Fibroblast of villous mesenchyme (primary cell): ENCODE measurements around the gene DLGAP1. TPM values are rescaled to one million over a fixed set of nuclear protein-coding genes. Genes with fewer than 3 reads are reported as not detected.

Experiments used
- DNase-seq: peaks from one replicate; pipeline ENCODE4 v3.0.0-alpha.2; 2010; ENCODE audit warnings: low read depth
- H3K4me3 ChIP-seq: 2 replicates; pipeline ENCODE4 v1.5.1; 2011; ENCODE audit warnings: low read depth, mild to moderate bottlenecking, low read length
- total RNA-seq: library from RNA; depleted of rRNA; stranded (reverse); fragments of >200 nt; gene quantifications from 2 replicates; pipeline ENCODE4 v1.2.3, GENCODE V29; 2012
- TF ChIP-seq, protein P1 (sequence below): IDR thresholded peaks from 2 replicates; pipeline ENCODE4 v1.5.1; 2012; ENCODE audit warnings: low read depth, mild to moderate bottlenecking, low read length; ENCODE audit not compliant: insufficient read depth

Gene DLGAP1
- total RNA-seq, 1 donor, result 0.86 TPM

DNA sequence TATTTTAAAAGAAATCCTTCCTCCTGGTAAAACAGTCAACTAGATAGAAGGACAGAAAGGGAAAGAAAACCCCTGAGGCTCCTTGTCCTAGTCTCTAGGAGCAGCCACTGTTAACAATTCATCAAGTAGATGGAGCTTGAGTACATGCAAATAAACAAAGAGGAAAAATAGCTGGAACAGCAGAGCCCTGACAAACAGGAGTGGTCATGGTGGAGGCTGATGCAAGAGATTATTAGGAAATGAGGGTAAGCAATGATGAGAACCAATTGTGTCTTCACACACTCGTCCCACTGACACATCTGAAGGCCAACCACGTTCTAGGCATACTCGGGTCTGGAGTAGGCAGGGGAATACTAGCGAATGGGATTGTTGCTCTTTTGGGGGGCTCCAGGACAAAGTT lies 9.2 kb downstream of the DLGAP1 start:
- H3K4me3 ChIP-seq, result no peak overlapping the region
- DNase-seq, result peak; percentile 7
- TF ChIP-seq, protein P1, sequence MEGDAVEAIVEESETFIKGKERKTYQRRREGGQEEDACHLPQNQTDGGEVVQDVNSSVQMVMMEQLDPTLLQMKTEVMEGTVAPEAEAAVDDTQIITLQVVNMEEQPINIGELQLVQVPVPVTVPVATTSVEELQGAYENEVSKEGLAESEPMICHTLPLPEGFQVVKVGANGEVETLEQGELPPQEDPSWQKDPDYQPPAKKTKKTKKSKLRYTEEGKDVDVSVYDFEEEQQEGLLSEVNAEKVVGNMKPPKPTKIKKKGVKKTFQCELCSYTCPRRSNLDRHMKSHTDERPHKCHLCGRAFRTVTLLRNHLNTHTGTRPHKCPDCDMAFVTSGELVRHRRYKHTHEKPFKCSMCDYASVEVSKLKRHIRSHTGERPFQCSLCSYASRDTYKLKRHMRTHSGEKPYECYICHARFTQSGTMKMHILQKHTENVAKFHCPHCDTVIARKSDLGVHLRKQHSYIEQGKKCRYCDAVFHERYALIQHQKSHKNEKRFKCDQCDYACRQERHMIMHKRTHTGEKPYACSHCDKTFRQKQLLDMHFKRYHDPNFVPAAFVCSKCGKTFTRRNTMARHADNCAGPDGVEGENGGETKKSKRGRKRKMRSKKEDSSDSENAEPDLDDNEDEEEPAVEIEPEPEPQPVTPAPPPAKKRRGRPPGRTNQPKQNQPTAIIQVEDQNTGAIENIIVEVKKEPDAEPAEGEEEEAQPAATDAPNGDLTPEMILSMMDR, result no peak

DNA sequence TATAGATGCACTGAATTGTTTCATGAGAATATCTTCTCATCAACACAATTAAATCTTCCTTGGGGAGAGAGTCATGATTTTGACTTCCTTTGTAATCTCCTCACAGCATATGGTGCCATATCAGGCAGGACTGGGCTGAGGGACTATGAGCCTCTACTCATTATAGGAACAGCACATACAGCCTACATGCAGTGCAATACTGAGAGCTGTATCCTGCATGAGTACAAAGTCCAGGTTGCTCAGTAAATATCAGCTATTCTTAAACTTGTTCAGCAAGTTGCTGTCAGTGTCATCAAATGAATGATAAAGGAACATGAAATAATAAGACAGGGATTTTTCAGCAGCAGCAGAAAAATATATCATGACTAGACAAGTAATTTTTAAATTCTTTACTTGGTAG lies 10.8 kb downstream of the DLGAP1 start:
- H3K4me3 ChIP-seq, result no peak overlapping the region
- DNase-seq, result no peak
- TF ChIP-seq, protein P1, result no peak

DNA sequence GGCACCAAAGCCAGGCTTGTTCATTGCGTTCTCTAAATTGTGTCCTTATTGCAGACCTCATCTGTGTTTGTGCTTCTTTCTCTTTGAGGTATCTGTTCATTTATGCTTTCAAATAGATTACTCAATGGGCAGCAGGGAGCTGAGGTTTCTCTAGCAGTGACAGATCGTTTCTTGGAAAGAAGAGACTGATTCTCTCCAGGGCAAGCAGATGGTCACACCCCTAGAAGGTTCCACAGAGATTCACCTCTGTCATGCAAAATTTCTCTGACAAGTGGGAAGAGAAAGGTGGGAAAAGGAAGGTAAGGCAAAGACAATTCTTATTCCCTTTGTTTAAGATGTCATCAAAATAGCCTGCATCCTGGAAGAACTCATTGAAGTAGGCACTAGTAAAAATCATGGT lies 14.0 kb downstream of the DLGAP1 start:
- TF ChIP-seq, protein P1, result no peak
- DNase-seq, result no peak
- no peak overlapping the region for H3K4me3 ChIP-seq

DNA sequence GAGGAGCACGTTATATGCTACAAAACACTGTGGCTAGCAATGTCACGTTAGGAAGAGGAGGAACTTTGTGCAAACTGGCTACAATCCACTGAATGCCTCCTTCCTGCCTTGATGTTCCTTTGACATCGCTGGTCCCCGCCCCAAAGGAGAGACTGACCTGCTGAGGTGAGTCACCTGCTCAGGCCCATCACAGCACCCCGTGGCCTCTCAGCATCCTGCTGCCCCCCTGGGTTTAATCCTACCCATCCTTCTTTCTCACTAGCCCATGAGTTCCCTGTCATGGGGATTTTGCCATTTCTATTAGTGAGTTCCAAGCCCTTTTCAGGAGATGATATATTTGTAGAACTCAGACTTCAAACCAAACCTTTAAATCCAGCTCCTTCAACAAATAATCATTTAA lies 16.2 kb downstream of the DLGAP1 start:
- H3K4me3 ChIP-seq, result no peak overlapping the region
- TF ChIP-seq, protein P1, result no peak
- no peak for DNase-seq

DNA sequence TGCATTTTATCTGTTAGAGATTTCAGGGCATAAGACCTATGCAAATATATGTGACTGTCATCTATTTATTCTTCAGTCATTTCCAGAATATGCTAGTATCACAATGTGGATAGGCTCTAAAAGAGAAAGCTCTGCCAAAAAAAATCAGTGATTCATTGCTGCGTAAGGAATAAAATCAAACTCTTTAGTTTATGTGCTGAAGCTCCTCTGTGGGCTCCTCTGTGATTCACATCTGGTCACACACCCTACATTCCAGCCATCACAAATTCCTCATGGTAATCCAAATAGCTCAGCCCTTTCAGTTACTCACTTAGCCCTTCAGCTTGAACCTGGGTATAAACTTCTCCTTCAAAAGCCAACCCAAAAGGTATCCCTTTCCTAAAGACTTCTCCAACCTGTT lies 21.4 kb downstream of the DLGAP1 start:
- H3K4me3 ChIP-seq, result no peak overlapping the region
- TF ChIP-seq, protein P1, result no peak
- DNase-seq, result no peak

DNA sequence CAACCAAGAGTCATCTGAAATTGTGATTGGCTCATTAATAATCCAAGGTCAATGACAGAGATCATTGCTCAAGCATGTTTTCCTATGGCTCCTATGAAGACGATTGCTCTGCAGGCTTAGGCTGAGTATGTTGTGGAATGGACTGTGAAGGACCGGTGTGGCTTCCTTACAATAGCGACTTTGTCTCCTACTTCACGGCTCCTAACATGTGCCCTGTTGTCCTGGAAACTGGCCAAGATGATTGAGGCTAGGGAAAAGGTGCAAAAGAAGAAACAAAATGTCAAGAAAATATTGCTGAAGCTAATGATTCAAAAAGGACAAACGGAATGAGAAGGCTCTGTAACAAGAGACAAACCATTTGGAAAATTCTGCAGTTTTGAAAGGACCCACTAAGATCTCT lies 24.3 kb downstream of the DLGAP1 start:
- no peak for DNase-seq
- no peak overlapping the region for H3K4me3 ChIP-seq
- TF ChIP-seq, protein P1, result no peak

DNA sequence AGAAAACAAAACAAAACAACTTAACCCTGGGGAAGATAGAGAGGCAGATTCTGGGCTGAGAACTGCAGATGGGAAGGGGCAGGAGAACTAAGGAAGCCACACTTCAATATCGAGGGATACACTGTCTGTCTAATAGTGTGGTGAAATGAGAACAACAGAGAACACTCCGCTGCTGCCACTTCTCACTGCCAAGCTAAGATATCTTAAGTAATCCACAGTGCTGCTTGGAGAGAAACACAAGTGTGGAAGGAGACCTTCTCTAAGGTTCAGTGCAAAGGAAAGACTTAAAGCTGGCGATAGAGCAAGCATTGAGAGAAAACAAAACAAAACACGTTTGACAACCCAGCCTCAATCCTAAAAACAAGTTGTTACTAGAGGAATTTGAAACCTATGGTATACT lies 37.4 kb downstream of the DLGAP1 start:
- H3K4me3 ChIP-seq, result no peak overlapping the region
- TF ChIP-seq, protein P1, result no peak

More for the DNA sequence above, 37.4 kb downstream of the DLGAP1 start:
- no peak for DNase-seq
